GM11168 (cell line): Measurements from ENCODE around the gene FGF22.
"Not testable (repeated sequence)": the region's sequence is repeated elsewhere in the genome, so short reads cannot be mapped to it uniquely, and the experiment has no call there.

Experiments
- in situ Hi-C: fragments of 300-500 bp; cut with MboI; formaldehyde crosslinking; loops from one replicate; pipeline ENCODE4 v1.12.0; 2022; ENCODE audit warnings: low sequenced_read_pairs; ENCODE audit not compliant: unreplicated experiment

Gene FGF22

GRCh38 chr19:605061-605971, 34.4 kb upstream of the FGF22 start:
- in situ Hi-C loops, result not testable (repeated sequence)

DNA sequence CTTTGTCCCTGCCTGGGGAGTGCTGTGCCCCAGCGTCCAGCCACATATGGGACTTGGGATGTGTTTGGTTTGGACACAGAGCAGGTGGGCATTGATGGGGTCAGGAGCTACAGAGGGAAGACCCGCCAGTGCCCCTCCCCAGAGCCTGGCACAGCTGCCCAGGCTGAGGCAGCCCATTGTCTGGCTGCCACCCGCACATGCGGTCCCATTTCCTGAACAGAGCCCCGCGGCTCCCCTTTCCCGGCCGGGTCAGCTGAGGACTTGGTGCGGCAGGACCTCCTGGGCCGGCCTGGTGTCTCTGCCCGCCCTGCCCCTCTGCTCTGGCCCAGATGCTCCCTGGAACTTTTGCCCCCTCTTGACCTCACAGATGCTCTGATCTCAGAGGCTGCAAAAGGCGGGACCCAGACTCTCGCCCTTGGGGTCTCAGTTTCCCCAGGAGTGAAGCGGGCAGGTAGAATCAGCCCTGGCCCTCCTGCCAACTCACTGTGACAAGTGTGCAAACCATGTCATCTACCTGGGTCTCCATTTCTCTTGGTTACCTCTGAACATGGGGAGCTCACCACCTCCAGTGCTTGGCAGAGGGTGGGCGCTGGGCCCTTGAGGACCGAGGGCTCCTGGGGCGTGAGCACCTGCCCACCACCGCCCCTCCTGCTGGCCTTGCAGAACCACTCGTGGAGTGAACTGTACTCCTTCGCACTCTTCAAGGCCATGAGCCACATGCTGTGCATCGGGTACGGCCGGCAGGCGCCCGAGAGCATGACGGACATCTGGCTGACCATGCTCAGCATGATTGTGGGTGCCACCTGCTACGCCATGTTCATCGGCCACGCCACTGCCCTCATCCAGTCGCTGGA, 32.2 kb upstream of the FGF22 start:
- in situ Hi-C loops, result no loop called here

DNA sequence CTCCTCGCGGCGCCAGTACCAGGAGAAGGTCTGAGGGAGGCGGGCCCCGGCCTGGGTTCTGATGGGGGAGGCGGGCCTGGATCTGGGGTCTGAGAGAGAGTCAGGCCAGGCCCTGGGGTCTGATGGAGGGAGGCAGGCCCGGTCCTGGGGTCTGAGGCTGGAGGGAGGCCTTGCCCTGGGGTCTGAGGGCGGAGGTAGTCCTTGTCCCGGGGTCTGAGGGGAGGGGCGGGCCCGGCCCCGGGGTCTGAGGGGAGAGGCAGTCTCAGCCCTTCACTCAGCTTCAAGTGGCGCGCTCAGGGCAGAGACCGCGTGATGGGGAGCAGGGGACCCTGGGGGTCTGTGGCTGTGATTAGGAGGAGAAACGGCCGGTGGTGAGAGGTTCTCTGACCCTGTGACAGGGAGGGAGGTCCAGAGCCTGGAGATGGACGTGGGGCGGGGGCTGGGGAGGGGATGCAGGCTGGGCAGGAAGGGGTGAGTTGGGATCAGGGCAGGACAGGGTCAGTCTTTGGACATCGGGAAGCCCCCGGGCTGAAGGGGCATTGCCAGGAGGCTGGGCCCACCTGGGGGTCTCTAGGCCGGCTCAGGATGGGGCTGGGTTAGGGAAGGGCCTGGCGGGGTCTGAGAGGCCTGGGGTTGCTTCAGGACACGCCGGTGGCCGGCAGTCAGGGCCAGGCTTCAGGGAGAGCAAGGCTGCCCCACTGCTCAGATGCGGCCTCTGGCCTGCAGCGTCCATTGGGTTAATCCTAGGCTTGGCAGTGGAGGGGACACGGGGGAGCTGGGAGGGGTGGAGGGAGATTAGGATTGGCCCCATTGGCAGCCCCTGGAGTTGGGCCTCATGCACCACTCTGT, 31.3 kb upstream of the FGF22 start:
- in situ Hi-C loops, result no loop called here

DNA sequence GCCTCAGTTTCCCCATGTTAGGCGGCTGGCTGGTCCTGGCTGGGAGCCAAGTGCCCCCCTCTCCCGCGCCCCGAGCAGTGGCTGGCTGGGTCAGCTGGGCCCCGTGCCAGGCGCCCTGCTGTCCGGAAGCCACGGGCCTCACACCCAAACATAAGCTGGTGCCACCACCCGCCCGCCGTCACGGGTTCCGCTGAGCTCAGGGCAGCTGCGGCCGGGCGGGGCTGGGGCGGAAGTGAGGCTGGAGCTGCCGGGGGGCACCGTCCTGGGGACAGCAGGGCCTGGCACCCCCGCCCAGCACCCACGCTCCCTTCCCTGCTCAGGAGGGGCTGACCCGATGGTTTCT, 30.7 kb upstream of the FGF22 start:
- in situ Hi-C loops, result no loop called here

- in situ Hi-C loops, result no loop called here
Observed at GRCh38 chr19:610071-610800, 29.4 kb upstream of the FGF22 start.

- in situ Hi-C loops, result no loop called here
Observed at GRCh38 chr19:610801-611480, 28.7 kb upstream of the FGF22 start.

- in situ Hi-C loops, result no loop called here
Observed at GRCh38 chr19:611481-611868, 28.2 kb upstream of the FGF22 start.

DNA sequence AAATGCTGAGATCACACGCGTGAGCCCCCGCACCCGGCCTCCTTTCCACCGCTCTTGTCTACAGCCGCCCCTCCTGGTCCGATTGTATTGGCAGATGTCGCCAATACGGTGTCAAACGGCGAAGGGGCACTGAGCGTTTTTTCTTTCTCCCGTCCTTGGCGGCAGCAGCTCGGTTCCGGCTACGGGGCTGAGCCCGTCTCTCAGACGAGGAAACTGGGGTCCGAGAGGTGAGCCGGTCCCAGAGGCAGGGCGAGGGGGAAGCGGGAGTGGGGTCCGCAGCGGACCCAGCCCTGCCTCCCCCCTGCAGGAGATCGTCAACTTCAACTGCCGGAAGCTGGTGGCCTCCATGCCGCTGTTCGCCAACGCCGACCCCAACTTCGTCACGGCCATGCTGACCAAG, 26.7 kb upstream of the FGF22 start:
- in situ Hi-C loops, result no loop called here

DNA sequence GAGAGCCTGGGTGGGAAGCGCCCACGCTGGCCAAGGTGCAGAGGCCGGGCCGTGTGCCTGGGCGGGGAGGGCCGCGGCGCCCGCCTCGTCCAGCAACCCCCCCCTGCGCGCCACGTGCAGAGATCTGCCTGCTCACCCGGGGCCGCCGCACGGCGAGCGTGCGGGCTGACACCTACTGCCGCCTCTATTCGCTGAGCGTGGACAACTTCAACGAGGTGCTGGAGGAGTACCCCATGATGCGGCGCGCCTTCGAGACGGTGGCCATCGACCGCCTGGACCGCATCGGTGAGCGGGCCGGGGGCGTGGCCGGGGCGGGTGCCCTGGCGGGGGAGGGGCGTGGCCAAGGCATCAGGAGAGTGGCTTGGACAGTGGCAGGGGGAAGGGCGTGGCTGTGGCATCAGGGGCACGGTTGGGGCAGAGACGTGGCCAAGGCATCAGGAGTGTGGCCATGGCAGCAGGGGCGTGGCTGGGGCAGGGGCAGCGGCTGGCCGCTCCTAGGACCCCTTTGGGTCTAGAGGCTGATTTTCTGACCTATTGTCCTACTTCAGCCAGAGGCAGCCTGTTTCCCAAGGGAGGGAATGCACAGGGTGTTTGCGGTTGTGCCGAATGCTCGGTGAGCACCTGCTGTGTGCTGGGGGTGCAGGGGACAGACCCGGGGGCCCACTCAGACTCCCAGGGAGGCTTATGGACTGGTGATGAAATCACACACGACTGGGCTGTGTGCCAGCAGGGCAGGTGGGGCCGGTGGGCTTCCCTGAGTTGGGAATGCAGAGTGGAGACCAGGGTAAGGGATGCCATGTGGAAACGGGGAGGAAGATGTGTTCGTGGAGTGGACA, 25.7 kb upstream of the FGF22 start:
- in situ Hi-C loops, result no loop called here

DNA sequence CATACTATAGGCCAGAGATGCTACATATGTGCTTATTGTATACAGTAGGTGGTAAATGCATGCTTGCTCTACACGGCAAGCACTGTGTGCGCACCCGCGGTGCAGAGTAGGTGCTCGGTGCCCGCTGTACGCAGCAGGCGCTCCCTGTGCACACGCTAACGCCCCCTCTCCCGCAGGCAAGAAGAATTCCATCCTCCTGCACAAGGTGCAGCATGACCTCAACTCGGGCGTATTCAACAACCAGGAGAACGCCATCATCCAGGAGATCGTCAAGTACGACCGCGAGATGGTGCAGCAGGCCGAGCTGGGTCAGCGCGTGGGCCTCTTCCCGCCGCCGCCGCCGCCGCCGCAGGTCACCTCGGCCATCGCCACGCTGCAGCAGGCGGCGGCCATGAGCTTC, 24.1 kb upstream of the FGF22 start:
- in situ Hi-C loops, result no loop called here

GRCh38 chr19:616062-616700, 23.5 kb upstream of the FGF22 start:
- in situ Hi-C loops, result no loop called here

GRCh38 chr19:616747-617526, 22.7 kb upstream of the FGF22 start:
- in situ Hi-C loops, result no loop called here

DNA sequence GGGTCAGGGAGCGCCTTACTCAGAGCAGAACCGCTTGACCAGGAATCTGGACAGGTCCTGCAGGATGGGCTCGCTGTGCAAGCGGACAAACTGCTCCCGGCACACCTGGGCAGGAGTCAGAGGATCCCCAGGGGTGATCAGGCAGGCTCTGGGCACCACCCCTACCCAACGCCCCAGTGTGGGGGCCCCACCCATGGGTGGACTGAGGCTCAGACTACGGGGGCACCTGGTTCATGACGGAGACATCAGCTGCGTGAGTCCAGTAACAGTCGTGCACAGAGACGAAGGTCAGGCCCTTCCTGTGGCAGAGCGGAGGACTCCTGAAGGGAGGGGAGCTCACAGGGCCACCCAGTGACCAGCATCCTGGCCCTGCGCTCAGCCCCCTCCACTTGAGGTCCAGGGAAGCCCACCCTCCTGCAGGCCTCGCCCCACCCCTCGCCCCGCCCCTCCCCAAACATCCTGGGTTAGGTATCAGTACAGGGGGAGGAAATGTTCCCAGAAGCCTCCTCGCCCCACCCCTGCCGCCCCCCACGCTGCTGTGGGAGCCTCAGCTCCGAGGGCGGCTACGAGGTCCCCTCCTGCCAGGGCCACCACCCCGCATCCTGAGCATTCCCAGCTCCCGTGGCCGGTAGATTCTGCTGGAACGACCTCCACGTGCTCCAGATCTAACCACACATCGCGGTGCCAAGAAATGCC, 22.0 kb upstream of the FGF22 start:
- in situ Hi-C loops, result no loop called here

- in situ Hi-C loops, result no loop called here
Observed at GRCh38 chr19:618247-618619, 21.4 kb upstream of the FGF22 start.

DNA sequence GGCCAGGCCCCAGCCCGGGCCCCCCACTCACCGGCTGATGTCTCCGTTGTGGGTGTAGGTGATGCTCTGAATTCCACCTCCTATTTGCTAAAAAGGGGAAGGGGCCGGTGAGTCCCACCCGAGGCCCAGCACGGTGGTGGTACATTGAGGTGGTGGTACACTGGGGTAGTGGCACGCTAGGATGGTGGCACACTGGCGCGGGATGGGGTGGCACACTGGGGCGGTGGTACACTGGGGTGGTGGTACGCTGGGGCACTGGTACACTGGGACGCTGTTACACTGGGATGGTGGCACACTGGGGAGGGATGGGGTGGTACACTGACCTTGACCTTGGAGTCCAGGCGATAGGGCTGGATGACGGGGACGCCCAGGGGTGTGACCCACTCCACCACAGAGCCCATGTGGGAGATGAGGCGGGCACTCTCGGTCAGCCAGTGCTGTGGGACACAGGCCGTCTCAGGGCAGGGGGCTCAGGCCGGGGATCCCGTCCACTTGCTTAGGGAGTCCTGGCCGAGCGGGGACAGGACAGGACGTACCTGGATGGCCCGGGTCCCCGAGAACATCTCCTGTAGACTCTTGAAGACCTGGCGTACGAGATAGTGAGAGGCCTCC, 20.9 kb upstream of the FGF22 start:
- in situ Hi-C loops, result no loop called here

DNA sequence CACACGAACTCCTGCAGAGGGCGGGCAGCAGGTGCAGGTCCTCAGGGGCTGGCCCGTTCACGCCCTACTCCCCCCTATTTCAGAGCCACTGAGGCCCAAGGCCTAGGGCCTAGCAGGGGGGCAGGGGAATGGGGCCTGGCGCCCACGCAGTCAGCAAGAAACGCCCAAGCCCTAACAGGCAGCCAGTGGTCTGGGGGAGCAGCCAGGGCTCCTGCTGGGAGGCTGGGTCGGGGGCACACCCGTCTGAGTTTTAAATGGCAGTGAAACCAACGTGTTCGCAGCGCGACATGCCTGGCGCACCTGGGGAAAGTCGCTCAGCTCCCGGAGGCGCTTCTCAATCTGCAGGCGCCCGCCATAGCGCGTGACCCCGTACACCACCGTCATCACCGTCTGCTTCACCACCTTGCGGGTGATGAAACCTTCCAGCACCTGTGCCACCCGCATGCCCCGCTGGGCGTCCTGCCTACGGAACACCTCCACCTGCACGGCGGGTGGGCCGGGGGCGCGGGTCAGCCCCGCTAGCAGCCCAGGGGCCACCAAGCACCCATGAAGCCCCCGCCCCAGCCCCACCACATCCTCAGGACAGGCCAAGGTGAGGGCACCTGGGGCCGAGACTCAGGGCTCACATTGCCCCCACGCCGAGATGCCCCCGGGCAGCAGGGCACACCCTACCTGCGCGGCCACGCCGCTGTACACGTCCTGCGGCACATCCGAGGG, 20.2 kb upstream of the FGF22 start:
- in situ Hi-C loops, result no loop called here
